ENCODE measurements around the gene LMNA.

GRCh38 chr1:156146020-156146768 lies 31.7 kb downstream of the LMNA start:
- no peak for TF ChIP-seq STAT6 (CRISPR knock-in tag; conservative IDR thresholded peaks at IDR 0.05; ENCODE audit: low read depth)
- TF ChIP-seq, protein P1, sequence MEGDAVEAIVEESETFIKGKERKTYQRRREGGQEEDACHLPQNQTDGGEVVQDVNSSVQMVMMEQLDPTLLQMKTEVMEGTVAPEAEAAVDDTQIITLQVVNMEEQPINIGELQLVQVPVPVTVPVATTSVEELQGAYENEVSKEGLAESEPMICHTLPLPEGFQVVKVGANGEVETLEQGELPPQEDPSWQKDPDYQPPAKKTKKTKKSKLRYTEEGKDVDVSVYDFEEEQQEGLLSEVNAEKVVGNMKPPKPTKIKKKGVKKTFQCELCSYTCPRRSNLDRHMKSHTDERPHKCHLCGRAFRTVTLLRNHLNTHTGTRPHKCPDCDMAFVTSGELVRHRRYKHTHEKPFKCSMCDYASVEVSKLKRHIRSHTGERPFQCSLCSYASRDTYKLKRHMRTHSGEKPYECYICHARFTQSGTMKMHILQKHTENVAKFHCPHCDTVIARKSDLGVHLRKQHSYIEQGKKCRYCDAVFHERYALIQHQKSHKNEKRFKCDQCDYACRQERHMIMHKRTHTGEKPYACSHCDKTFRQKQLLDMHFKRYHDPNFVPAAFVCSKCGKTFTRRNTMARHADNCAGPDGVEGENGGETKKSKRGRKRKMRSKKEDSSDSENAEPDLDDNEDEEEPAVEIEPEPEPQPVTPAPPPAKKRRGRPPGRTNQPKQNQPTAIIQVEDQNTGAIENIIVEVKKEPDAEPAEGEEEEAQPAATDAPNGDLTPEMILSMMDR (IDR thresholded peaks at IDR 0.05): peak; percentile 27; the same call in 1 of the 2 replicates
- TF ChIP-seq, protein P2, sequence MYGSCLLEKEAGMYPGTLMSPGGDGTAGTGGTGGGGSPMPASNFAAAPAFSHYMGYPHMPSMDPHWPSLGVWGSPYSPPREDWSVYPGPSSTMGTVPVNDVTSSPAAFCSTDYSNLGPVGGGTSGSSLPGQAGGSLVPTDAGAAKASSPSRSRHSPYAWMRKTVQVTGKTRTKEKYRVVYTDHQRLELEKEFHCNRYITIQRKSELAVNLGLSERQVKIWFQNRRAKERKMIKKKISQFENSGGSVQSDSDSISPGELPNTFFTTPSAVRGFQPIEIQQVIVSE (CRISPR knock-in tag; IDR thresholded peaks at IDR 0.05; ENCODE audit: borderline replicate concordance): no peak
- TF ChIP-seq, protein P3, sequence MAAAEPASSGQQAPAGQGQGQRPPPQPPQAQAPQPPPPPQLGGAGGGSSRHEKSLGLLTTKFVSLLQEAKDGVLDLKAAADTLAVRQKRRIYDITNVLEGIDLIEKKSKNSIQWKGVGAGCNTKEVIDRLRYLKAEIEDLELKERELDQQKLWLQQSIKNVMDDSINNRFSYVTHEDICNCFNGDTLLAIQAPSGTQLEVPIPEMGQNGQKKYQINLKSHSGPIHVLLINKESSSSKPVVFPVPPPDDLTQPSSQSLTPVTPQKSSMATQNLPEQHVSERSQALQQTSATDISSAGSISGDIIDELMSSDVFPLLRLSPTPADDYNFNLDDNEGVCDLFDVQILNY (CRISPR knock-in tag; IDR thresholded peaks at IDR 0.05): no peak
- TF ChIP-seq NR3C1 (CRISPR knock-in tag; conservative IDR thresholded peaks at IDR 0.05; ENCODE audit: low read depth): no peak
- TF ChIP-seq, protein P4, sequence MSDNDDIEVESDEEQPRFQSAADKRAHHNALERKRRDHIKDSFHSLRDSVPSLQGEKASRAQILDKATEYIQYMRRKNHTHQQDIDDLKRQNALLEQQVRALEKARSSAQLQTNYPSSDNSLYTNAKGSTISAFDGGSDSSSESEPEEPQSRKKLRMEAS (CRISPR knock-in tag; IDR thresholded peaks at IDR 0.05): no peak
- no peak for TF ChIP-seq ATF1 (CRISPR knock-in tag; IDR thresholded peaks at IDR 0.05)
- no peak for TF ChIP-seq E2F4 (CRISPR knock-in tag; IDR thresholded peaks at IDR 0.05; ENCODE audit: borderline replicate concordance, low read depth)
- no peak for TF ChIP-seq ZBTB43 (CRISPR knock-in tag; IDR thresholded peaks at IDR 0.05)
